ENCODE results near the gene CSTF3.
"Not testable (repeated sequence)": the region's sequence is repeated elsewhere in the genome, so short reads cannot be mapped to it uniquely, and the experiment has no call there.

Gene CSTF3

GRCh38 chr11:33162831-33163230 is 1.6 kb upstream of the CSTF3 start:
- H3K4me3 ChIP-seq (ENCODE audit: low read depth, low read length), result no peak overlapping the region
- no peak for DNase-seq (ENCODE audit: low read depth)
- TF ChIP-seq CTCF (IDR thresholded peaks at IDR 0.05; ENCODE audit: control insufficient read depth, extremely low read depth, insufficient read depth), result no peak

GRCh38 chr11:33160587-33160986 is 693 bp downstream of the CSTF3 start:
- no peak for DNase-seq (ENCODE audit: low read depth)
- TF ChIP-seq CTCF (IDR thresholded peaks at IDR 0.05; ENCODE audit: control insufficient read depth, extremely low read depth, insufficient read depth), result no peak

GRCh38 chr11:33160136-33160535 is 1.1 kb downstream of the CSTF3 start:
- DNase-seq (ENCODE audit: low read depth), result no peak
- H3K4me3 ChIP-seq (ENCODE audit: low read depth, low read length), result peak overlapping the region; percentile 100
- TF ChIP-seq CTCF (IDR thresholded peaks at IDR 0.05; ENCODE audit: control insufficient read depth, extremely low read depth, insufficient read depth), result no peak

More at GRCh38 chr11:33160587-33160986, 693 bp downstream of the CSTF3 start:
- peak overlapping the region; percentile 100 for H3K4me3 ChIP-seq (ENCODE audit: low read depth, low read length)

- not testable (repeated sequence) for DNase-seq (ENCODE audit: low read depth)
- peak overlapping the region; percentile 100 for H3K4me3 ChIP-seq (ENCODE audit: low read depth, low read length)
Observed at GRCh38 chr11:33159378-33159867, 1.9 kb downstream of the CSTF3 start.

- no peak for DNase-seq (ENCODE audit: low read depth)
- no peak for TF ChIP-seq CTCF (IDR thresholded peaks at IDR 0.05; ENCODE audit: control insufficient read depth, extremely low read depth, insufficient read depth)
- H3K4me3 ChIP-seq (ENCODE audit: low read depth, low read length), result peak overlapping the region; percentile 100; the same call in 1 of the 2 replicates
Observed at GRCh38 chr11:33158596-33159275, 2.5 kb downstream of the CSTF3 start.

- TF ChIP-seq CTCF (IDR thresholded peaks at IDR 0.05; ENCODE audit: control insufficient read depth, extremely low read depth, insufficient read depth), result no peak
- no peak overlapping the region for H3K4me3 ChIP-seq (ENCODE audit: low read depth, low read length)
- DNase-seq (ENCODE audit: low read depth), result no peak
Observed at GRCh38 chr11:33157103-33158027, 3.9 kb downstream of the CSTF3 start.

- H3K4me3 ChIP-seq (ENCODE audit: low read depth, low read length), result no peak overlapping the region
- no peak for TF ChIP-seq CTCF (IDR thresholded peaks at IDR 0.05; ENCODE audit: control insufficient read depth, extremely low read depth, insufficient read depth)
- DNase-seq (ENCODE audit: low read depth), result no peak
Observed at GRCh38 chr11:33151399-33151798, 9.9 kb downstream of the CSTF3 start.
